T-helper 2 cell treated with Interferon-gamma antibody and Interleukin-4, amounts not matched to agents 100 ng/mL and 5 ng/mL, for 36 hours (primary cell): ENCODE data around the gene LPAR4. TPM values are rescaled to one million over a fixed set of nuclear protein-coding genes. Genes with fewer than 3 reads are reported as not detected.
"Not testable (repeated sequence)": the region's sequence is repeated elsewhere in the genome, so short reads cannot be mapped to it uniquely, and the experiment has no call there.

ENCODE experiments used
- intact Hi-C: fragments of 100-400 bp; cut with micrococcal nuclease; formaldehyde crosslinking; loops from one replicate; pipeline ENCODE4 v1.15.1; 2023
- total RNA-seq: library from RNA; stranded (reverse); gene quantifications from 2 replicates; pipeline ENCODE4 v1.2.3, GENCODE V29; 2022

Gene LPAR4
- not detected in 2 replicates for total RNA-seq

- intact Hi-C loops, result no loop called here
Measured at GRCh38 chrX:78747489-78747888, at the start of gene LPAR4. Gene LPAR4, plus strand, starts transcription at chrX:78747720. Its CDS starts 7,150 bp downstream, at chrX:78754870.

- intact Hi-C loops, result loop anchor here (5.0 kb wide), 1 partner anchor 149 kb away; no protein-coding TSS in a partner anchor
Measured at GRCh38 chrX:78706071-78706470, 41.4 kb upstream of the LPAR4 start.

GRCh38 chrX:78708262-78708661 is 39.3 kb upstream of the LPAR4 start:
- intact Hi-C loops, result loop anchor here (5.0 kb wide), 1 partner anchor 151 kb away; no protein-coding TSS in a partner anchor

GRCh38 chrX:78708816-78709215 is 38.7 kb upstream of the LPAR4 start:
- intact Hi-C loops, result loop anchor here (5.0 kb wide), 1 partner anchor 152 kb away; no protein-coding TSS in a partner anchor

- intact Hi-C loops, result no loop called here
Measured at GRCh38 chrX:78710171-78710570, 37.3 kb upstream of the LPAR4 start.

- intact Hi-C loops, result no loop called here
Measured at GRCh38 chrX:78712336-78712735, 35.2 kb upstream of the LPAR4 start.

GRCh38 chrX:78725287-78725686 is 22.2 kb upstream of the LPAR4 start:
- intact Hi-C loops, result no loop called here

- intact Hi-C loops, result no loop called here
Measured at GRCh38 chrX:78746496-78746895, 1.0 kb upstream of the LPAR4 start.

GRCh38 chrX:78747971-78748370 is 451 bp downstream of the LPAR4 start:
- intact Hi-C loops, result no loop called here

GRCh38 chrX:78748846-78749245 is 1.3 kb downstream of the LPAR4 start:
- intact Hi-C loops, result no loop called here

GRCh38 chrX:78753571-78753970 is 6.1 kb downstream of the LPAR4 start:
- intact Hi-C loops, result no loop called here

- intact Hi-C loops, result no loop called here
Measured at GRCh38 chrX:78754917-78755316, 7.4 kb downstream of the LPAR4 start.

GRCh38 chrX:78759081-78759480 is 11.6 kb downstream of the LPAR4 start:
- intact Hi-C loops, result no loop called here

GRCh38 chrX:78769101-78769755 is 21.7 kb downstream of the LPAR4 start:
- intact Hi-C loops, result no loop called here

- intact Hi-C loops, result no loop called here
Measured at GRCh38 chrX:78769946-78770345, 22.4 kb downstream of the LPAR4 start.

- intact Hi-C loops, result no loop called here
Measured at GRCh38 chrX:78796916-78797315, 49.4 kb downstream of the LPAR4 start.

GRCh38 chrX:78800114-78800513 is 52.6 kb downstream of the LPAR4 start:
- intact Hi-C loops, result no loop called here

GRCh38 chrX:78800694-78801093 is 53.2 kb downstream of the LPAR4 start:
- intact Hi-C loops, result no loop called here

GRCh38 chrX:78801522-78801921 is 54.0 kb downstream of the LPAR4 start:
- intact Hi-C loops, result no loop called here

- intact Hi-C loops, result not testable (repeated sequence)
Measured at GRCh38 chrX:78802526-78802925, 55.0 kb downstream of the LPAR4 start.
